Natural killer cell (primary cell): ENCODE results near the gene ARL13B. TPM values are rescaled to one million over a fixed set of nuclear protein-coding genes. Genes with fewer than 3 reads are reported as not detected.
"Not testable (repeated sequence)": the region's sequence is repeated elsewhere in the genome, so short reads cannot be mapped to it uniquely, and the experiment has no call there.

Experiments
- ATAC-seq, 3 donors: fragments of 150-1000 bp in 2 of 3; fragments of 200-7000 bp in 1 of 3; cut with Tn5 transposase; 1 replicate in 1 of 3; 2 replicates in 2 of 3; pipeline ENCODE4 v1.10.0; 2021; ENCODE audit warnings: mild to moderate bottlenecking in 2 of 3, moderate library complexity in 2 of 3
- DNase-seq, 2 donors: peaks; one replicate each; pipeline versions ENCODE4 v3.0.0 to v3.0.0-alpha.2; 2013 to 2021; ENCODE audit warnings: mixed read lengths in 1 of 2
- H3K27ac ChIP-seq: one replicate; pipeline ENCODE4 v1.5.1; 2013; ENCODE audit warnings: mild to moderate bottlenecking, low read length
- H3K27me3 ChIP-seq: one replicate; pipeline ENCODE4 v1.6.1; 2013; ENCODE audit warnings: low read length; ENCODE audit not compliant: control insufficient read depth, insufficient read depth
- H3K36me3 ChIP-seq: one replicate; pipeline ENCODE4 v1.6.1; 2013; ENCODE audit warnings: low read length; ENCODE audit not compliant: control insufficient read depth, insufficient read depth
- H3K4me1 ChIP-seq: one replicate; pipeline ENCODE4 v1.6.1; 2013; ENCODE audit warnings: low read length; ENCODE audit not compliant: control insufficient read depth, insufficient read depth
- H3K4me3 ChIP-seq: one replicate; pipeline ENCODE4 v1.5.1; 2013; ENCODE audit warnings: low read length
- H3K9me3 ChIP-seq: one replicate; pipeline ENCODE4 v1.6.1; 2013; ENCODE audit warnings: low read length; ENCODE audit not compliant: control insufficient read depth, insufficient read depth
- H3K27ac Mint-ChIP-seq, 2 donors: one replicate each; pipeline ENCODE4 v1.8.0; 2022; ENCODE audit warnings: mild to moderate bottlenecking in 2 of 2, mixed read lengths in 2 of 2, moderate library complexity in 1 of 2
- H3K27me3 Mint-ChIP-seq, 2 donors: one replicate each; pipeline ENCODE4 v1.8.0; 2022; ENCODE audit warnings: low read depth in 2 of 2, mixed read lengths in 2 of 2
- H3K36me3 Mint-ChIP-seq: one replicate; pipeline ENCODE4 v1.8.0; 2022; ENCODE audit warnings: mixed read lengths
- H3K4me1 Mint-ChIP-seq, 2 donors: one replicate each; pipeline ENCODE4 v1.8.0; 2022; ENCODE audit warnings: mixed read lengths in 2 of 2
- H3K4me3 Mint-ChIP-seq: one replicate; pipeline ENCODE4 v1.8.0; 2022; ENCODE audit warnings: mild to moderate bottlenecking, moderate library complexity, mixed read lengths
- H3K9me3 Mint-ChIP-seq, 2 donors: one replicate each; pipeline ENCODE4 v1.8.0; 2022; ENCODE audit warnings: mixed read lengths in 2 of 2
- CTCF ChIP-seq: fragments of 200-600 bp; IDR thresholded peaks from one replicate; pipeline ENCODE4 v1.8.0; 2022; ENCODE audit warnings: antibody characterized with exemption
- WGBS: methylation state at CpG from one replicate; pipeline ENCODE4 v1.1.7; 2013; ENCODE audit warnings: missing lambda C conversion rate; ENCODE audit not compliant: insufficient coverage; 5-methylcytosine and 5-hydroxymethylcytosine counted together
- intact Hi-C: fragments of 100-400 bp; cut with micrococcal nuclease; formaldehyde crosslinking; loops from one replicate; pipeline ENCODE4 v1.14.2; 2022
- total RNA-seq, 4 donors: library from RNA; stranded (reverse); fragments of 120-200 nt in 1 of 4; gene quantifications; one replicate each; pipeline versions ENCODE4 v1.2.3 to v1.2.4, GENCODE V29; 2013 to 2022

The ARL13B gene
- total RNA-seq, 3 donors from 2014 or later (not counting 1 experiment from before 2014, with no cell fraction given): 8.3 to 14.3 (median 10.5) TPM

- H3K9me3 Mint-ChIP-seq: peaks cover 0 to 5% of the 10 kb centered on the region in 2 donors
- ATAC-seq: no peak
Observed at GRCh38 chr3:93936549-93936948, 43.4 kb upstream of the ARL13B start.

GRCh38 chr3:93937485-93937884 lies 42.5 kb upstream of the ARL13B start:
- H3K4me1 Mint-ChIP-seq, H3K36me3 Mint-ChIP-seq, H3K27ac ChIP-seq, H3K9me3 Mint-ChIP-seq, ATAC-seq, H3K27ac Mint-ChIP-seq, H3K4me3 ChIP-seq, H3K27me3 ChIP-seq, H3K36me3 ChIP-seq, H3K27me3 Mint-ChIP-seq, H3K4me1 ChIP-seq, intact Hi-C loops, DNase-seq, H3K4me3 Mint-ChIP-seq: not testable (repeated sequence)
- WGBS: 76% methylated on average over 4 of the region's 6 CpGs
- peaks cover 11% of the 10 kb centered on the region for H3K9me3 ChIP-seq

More at GRCh38 chr3:93936549-93936948, 43.4 kb upstream of the ARL13B start:
- no peak for TF ChIP-seq CTCF
- intact Hi-C loops: no loop called here
- no peak for DNase-seq
- WGBS: 69% methylated on average over 1 of the region's 1 CpG
- no peaks in the 10 kb centered on the region for H3K4me1 ChIP-seq
- peaks cover 1% of the 10 kb centered on the region for H3K9me3 ChIP-seq
- Mint-ChIP-seq H3K4me1 (no peaks in the 10 kb centered on the region), H3K27me3 (no peaks in the 10 kb centered on the region), H3K4me3 (no peak overlapping the region), H3K27ac (no peak overlapping the region), H3K36me3 (no peaks in the 10 kb centered on the region)
- no peak overlapping the region for H3K4me3 ChIP-seq
- no peaks in the 10 kb centered on the region for H3K27me3 ChIP-seq
- H3K27ac ChIP-seq: no peak overlapping the region
- H3K36me3 ChIP-seq: no peaks in the 10 kb centered on the region

- ATAC-seq, H3K9me3 ChIP-seq, H3K9me3 Mint-ChIP-seq, H3K36me3 Mint-ChIP-seq, intact Hi-C loops, H3K4me3 ChIP-seq, H3K27me3 Mint-ChIP-seq, DNase-seq, H3K27me3 ChIP-seq, H3K27ac ChIP-seq, H3K4me1 ChIP-seq, H3K27ac Mint-ChIP-seq, H3K4me1 Mint-ChIP-seq, H3K36me3 ChIP-seq, H3K4me3 Mint-ChIP-seq: not testable (repeated sequence)
- WGBS: 87% methylated on average over 8 of the region's 8 CpGs
Observed at GRCh38 chr3:93949958-93950357, 30.0 kb upstream of the ARL13B start.

GRCh38 chr3:93961026-93961425 lies 18.9 kb upstream of the ARL13B start:
- TF ChIP-seq CTCF: no peak
- ATAC-seq: no peak
- no peak overlapping the region for H3K4me3 ChIP-seq
- Mint-ChIP-seq H3K27me3 (peaks cover 0 to 5% of the 10 kb centered on the region in 2 donors), H3K36me3 (no peaks in the 10 kb centered on the region), H3K27ac (no peak overlapping the region), H3K4me3 (no peak overlapping the region), H3K9me3 (no peaks in the 10 kb centered on the region), H3K4me1 (no peaks in the 10 kb centered on the region)
- no peaks in the 10 kb centered on the region for H3K9me3 ChIP-seq
- intact Hi-C loops: no loop called here
- no peak overlapping the region for H3K27ac ChIP-seq
- 94% methylated on average over 1 of the region's 1 CpG for whole genome bisulfite sequencing
- DNase-seq: no peak
- H3K4me1 ChIP-seq: no peaks in the 10 kb centered on the region
- no peaks in the 10 kb centered on the region for H3K27me3 ChIP-seq
- H3K36me3 ChIP-seq: no peaks in the 10 kb centered on the region
